BLaER1 (cell line): Measurements from ENCODE around the gene DLGAP5.

Experiments
- H3K27ac ChIP-seq: shearing (Covaris generic); formaldehyde crosslinking; 2 replicates; pipeline ENCODE4 v1.8.1; 2022
- H3K27me3 ChIP-seq: shearing (Covaris generic); formaldehyde crosslinking; 2 replicates; pipeline ENCODE4 v1.8.1; 2022
- H3K36me3 ChIP-seq: shearing (Covaris generic); formaldehyde crosslinking; 2 replicates; pipeline ENCODE4 v1.8.1; 2022
- H3K4me1 ChIP-seq: shearing (Covaris generic); formaldehyde crosslinking; 2 replicates; pipeline ENCODE4 v1.8.1; 2022
- H3K4me2 ChIP-seq: shearing (Covaris generic); formaldehyde crosslinking; 2 replicates; pipeline ENCODE4 v1.8.1; 2022
- H3K4me3 ChIP-seq: shearing (Covaris generic); formaldehyde crosslinking; 2 replicates; pipeline ENCODE4 v1.8.1; 2022
- H3K9ac ChIP-seq: shearing (Covaris generic); formaldehyde crosslinking; 2 replicates; pipeline ENCODE4 v1.8.1; 2022
- H3K9me3 ChIP-seq: shearing (Covaris generic); formaldehyde crosslinking; 2 replicates; pipeline ENCODE4 v1.8.1; 2022
- H4K20me1 ChIP-seq: shearing (Covaris generic); formaldehyde crosslinking; 2 replicates; pipeline ENCODE4 v1.8.1; 2022
- Cebpa-rat ChIP-seq: shearing (Covaris generic); IDR thresholded peaks from 2 replicates; pipeline ENCODE4 v1.8.1; 2022

Gene DLGAP5

DNA sequence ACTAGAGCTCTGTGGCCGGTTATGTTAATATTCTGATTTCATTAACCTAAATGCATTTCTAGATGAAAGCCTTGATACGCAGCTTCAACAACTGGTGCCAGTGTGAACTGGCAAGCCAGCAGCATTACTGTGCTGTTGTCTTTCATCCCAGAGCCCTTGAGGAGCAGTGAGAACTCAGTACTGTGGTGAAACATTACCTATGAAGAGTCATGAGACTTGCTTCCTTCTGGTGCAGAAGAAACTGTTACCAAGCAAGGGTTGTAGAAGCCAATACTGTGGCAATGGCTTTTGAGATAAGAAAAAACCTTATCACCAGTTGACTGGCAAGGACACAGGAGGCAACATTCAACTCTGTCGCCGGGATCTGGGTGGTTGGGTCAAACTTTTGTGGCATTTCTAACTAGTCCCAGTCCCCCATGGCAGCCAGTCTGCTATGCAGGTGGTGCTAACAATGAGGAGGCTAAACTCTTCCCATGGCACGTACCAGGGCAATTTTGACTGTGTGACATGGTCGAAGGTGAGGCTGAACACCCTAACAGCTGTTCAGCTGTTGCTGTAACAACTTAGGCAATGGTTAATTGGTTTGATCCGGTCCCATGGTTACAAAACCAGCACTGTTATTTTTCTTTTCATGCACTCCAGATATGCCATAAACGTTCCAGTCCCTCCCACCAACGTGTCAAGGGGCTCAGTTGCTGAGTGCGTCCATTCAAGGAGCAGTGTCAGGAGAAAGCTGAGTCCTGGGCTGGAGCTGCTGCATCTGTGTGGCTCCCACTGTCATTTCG is 74.9 kb downstream of the DLGAP5 start:
- H3K9ac ChIP-seq = no peak overlapping the region
- no peaks in the 10 kb centered on the region for H3K27me3 ChIP-seq
- H3K4me1 ChIP-seq = peaks cover 15% of the 10 kb centered on the region
- no peaks in the 10 kb centered on the region for H4K20me1 ChIP-seq
- H3K27ac ChIP-seq = no peak overlapping the region
- no peaks in the 10 kb centered on the region for H3K36me3 ChIP-seq
- no peak overlapping the region for H3K4me3 ChIP-seq
- no peak overlapping the region for H3K4me2 ChIP-seq
- no peak for TF ChIP-seq Cebpa-rat
- no peaks in the 10 kb centered on the region for H3K9me3 ChIP-seq

DNA sequence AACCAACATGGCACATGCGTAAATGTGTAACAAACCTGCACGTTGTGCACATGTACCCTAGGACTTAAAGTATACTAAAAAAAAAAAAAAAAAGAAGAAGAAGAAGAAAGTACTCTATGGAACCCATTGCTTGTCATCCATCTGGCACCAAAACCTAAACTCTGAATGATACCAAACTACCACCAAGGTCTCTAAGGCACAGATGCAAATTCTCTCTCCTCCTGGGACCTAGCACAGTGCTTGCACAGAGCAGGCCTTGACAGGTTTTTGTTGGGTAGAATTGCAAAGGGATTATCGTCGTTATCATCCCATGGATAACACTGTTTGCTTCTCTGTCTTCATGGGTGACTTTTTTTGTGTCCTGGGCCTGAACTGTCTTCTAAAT is 75.5 kb downstream of the DLGAP5 start:
- Histone ChIP-seq H3K9ac (no peak overlapping the region), H3K4me3 (no peak overlapping the region), H3K4me1 (peaks cover 15% of the 10 kb centered on the region), H3K27ac (no peak overlapping the region), H3K36me3 (no peaks in the 10 kb centered on the region), H3K9me3 (no peaks in the 10 kb centered on the region), H4K20me1 (no peaks in the 10 kb centered on the region), H3K27me3 (no peaks in the 10 kb centered on the region), H3K4me2 (no peak overlapping the region)
- no peak for TF ChIP-seq Cebpa-rat

DNA sequence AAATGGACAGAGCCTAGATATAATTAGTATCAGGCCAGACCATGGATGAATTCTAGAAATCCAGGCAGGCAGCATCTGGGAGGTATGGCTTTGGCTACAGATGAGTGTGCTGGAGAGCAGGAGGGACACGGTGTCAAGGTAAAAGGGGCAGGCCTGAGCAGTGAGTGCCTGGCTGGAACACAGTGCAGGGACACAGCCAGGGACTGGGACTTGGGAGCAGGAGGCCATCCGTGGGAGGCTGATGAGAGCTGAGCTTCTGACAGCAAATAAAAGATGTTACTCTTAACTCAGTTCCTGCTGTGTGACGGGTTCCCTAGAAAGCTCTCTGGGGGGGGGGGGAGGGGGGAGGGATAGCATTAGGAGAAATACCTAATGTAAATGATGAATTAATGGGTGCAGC is 75.9 kb downstream of the DLGAP5 start:
- Histone ChIP-seq H3K9me3 (no peaks in the 10 kb centered on the region), H3K27me3 (no peaks in the 10 kb centered on the region), H4K20me1 (no peaks in the 10 kb centered on the region), H3K4me2 (no peak overlapping the region), H3K4me1 (peaks cover 15% of the 10 kb centered on the region), H3K36me3 (no peaks in the 10 kb centered on the region), H3K27ac (no peak overlapping the region), H3K9ac (no peak overlapping the region), H3K4me3 (no peak overlapping the region)
- TF ChIP-seq Cebpa-rat = no peak

DNA sequence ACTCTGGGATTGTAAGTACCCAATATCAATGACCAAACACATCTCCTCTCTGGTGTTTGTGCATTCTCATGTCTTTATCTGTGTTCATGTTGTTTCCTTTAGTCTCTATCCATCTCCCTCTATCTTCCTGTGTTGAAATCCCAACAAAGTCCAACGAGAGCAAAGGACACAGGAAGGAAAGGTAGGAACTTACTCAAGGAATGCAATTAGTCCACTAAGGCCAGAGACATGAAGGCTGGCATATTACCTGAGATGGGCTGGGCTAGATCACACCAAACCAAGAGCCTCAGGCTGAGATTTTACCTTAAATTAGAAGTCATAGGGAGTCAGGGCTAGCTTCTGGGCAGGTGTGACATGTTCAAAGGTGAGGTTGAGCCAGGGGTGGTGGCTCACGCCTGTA is 76.7 kb downstream of the DLGAP5 start:
- no peak overlapping the region for H3K4me3 ChIP-seq
- H3K9me3 ChIP-seq = no peaks in the 10 kb centered on the region
- no peak for TF ChIP-seq Cebpa-rat
- H3K4me1 ChIP-seq = peaks cover 15% of the 10 kb centered on the region
- H3K4me2 ChIP-seq = no peak overlapping the region
- no peak overlapping the region for H3K27ac ChIP-seq
- H3K36me3 ChIP-seq = no peaks in the 10 kb centered on the region
- no peaks in the 10 kb centered on the region for H3K27me3 ChIP-seq
- no peaks in the 10 kb centered on the region for H4K20me1 ChIP-seq
- no peak overlapping the region for H3K9ac ChIP-seq

DNA sequence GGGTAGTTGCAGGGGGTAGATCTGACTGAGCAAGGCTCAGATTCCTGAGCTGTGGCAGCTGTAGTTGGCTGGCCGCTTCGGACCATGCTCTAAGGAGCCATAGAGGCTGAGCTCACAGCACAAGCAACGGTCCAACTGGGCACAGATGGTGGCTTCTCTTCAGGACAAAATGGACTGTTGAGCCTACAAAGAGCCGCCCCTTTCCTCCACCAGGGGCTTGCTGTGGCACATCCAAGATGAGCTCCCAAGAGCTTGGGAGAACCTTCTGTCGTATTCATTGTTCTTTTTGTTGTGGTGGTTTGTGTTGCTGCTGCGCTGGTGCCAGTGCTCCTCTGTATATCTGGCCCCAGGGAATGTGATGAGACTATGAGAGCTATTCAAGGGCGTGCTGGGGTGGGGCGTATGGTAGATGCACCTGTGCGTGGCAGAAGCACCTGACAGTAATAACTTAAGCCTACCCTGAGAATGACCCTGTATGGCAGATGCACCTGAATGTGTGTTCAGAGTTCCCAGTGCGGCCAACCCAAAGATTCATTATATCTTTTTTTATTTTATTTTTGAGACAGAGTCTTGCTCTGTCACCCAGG is 80.2 kb downstream of the DLGAP5 start:
- no peak overlapping the region for H3K4me2 ChIP-seq
- no peak overlapping the region for H3K4me3 ChIP-seq
- no peak overlapping the region for H3K9ac ChIP-seq
- peaks cover 17% of the 10 kb centered on the region for H3K4me1 ChIP-seq
- no peaks in the 10 kb centered on the region for H3K9me3 ChIP-seq
- H3K36me3 ChIP-seq = no peaks in the 10 kb centered on the region
- H4K20me1 ChIP-seq = no peaks in the 10 kb centered on the region
- H3K27ac ChIP-seq = no peak overlapping the region
- no peak for TF ChIP-seq Cebpa-rat
- no peaks in the 10 kb centered on the region for H3K27me3 ChIP-seq

DNA sequence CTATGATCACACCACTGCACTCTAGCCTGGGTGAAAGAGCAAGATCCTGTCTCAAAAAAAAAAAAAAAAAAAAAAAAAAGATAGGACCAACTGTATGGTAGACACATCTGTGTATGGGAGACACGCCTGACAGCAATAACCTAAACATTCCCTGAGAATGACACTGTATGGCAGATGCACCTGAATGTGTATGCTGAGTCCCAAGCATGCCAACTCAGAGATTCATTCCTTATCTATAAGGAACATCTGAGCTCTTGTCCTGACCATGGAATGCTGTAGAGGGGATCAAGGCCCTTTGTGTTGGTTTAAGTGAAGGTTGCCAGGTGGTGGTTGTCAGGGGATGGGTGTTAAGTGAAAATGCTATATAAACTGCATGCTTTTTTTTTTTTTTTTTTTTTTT is 81.5 kb downstream of the DLGAP5 start:
- no peak for TF ChIP-seq Cebpa-rat
- no peak overlapping the region for H3K4me3 ChIP-seq
- no peak overlapping the region for H3K9ac ChIP-seq
- peaks cover 17% of the 10 kb centered on the region for H3K4me1 ChIP-seq
- H3K27me3 ChIP-seq = no peaks in the 10 kb centered on the region
- H4K20me1 ChIP-seq = no peaks in the 10 kb centered on the region
- H3K9me3 ChIP-seq = no peaks in the 10 kb centered on the region
- H3K4me2 ChIP-seq = no peak overlapping the region
- no peak overlapping the region for H3K27ac ChIP-seq
- no peaks in the 10 kb centered on the region for H3K36me3 ChIP-seq

DNA sequence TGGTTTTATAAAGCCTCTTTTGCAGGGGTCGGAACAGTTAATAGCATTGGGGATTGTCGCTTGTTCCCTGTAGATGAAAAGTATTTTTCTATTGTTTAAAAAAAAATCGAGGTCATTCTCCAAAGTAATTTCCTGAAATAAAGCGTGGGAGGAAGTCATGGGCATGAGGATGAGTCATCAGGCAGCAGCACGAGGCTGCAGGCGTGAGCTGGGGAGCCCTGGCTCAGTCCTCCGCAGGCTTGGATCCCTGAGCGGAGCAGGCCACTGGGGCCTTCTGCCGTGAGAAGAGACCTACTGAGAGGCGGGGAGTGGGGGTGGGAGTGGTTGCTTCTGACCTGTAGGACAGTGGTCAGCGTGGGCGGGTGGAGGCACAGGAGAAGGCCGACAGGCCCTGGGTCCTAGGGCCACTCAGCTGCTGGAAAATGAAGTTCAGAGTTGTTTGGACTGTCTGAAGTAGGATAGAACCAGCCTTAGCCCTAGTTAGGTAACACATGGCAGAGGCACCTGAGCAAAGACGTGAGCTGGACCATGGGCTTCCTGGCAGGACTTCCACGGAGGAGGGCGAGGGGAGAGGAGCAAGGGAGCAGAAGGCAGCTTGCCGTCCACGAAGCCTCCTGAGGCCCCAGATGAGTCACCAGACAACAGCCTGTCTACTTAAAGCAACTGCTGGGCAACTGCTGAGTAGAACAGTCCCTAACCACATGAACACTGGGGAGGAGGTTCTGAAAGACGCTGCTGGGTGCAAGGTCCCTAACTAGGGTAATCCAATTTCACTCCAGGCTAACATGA is 83.4 kb downstream of the DLGAP5 start:
- Histone ChIP-seq H3K9ac (no peak overlapping the region), H3K4me1 (peaks cover 27% of the 10 kb centered on the region), H3K4me3 (no peak overlapping the region), H3K4me2 (peak overlapping the region; percentile 34), H3K36me3 (no peaks in the 10 kb centered on the region), H3K9me3 (peaks cover 6% of the 10 kb centered on the region), H3K27me3 (no peaks in the 10 kb centered on the region), H4K20me1 (no peaks in the 10 kb centered on the region), H3K27ac (peak overlapping the region; percentile 14; the same call in 1 of the 2 replicates)
- no peak for TF ChIP-seq Cebpa-rat

DNA sequence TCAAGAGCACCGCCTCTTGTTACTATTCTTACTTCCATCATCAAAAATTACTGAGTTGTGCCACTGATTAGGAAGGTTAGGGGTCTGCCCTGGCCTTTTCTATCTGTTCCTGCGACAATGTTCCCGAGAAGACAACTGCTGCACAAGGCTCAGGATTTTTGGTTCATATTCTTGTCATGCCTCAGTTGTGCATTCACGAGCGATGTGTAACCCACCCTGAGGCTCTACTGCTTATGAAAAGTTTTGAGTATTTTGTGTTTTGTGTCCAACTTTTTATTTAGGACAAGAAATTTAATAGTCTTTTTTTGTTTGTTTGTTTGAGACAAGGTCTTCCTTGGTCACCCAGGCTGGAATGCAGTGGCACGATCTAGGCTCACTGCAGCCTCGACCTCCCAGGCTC is 85.4 kb downstream of the DLGAP5 start:
- Histone ChIP-seq H4K20me1 (no peaks in the 10 kb centered on the region), H3K4me1 (peaks cover 41% of the 10 kb centered on the region), H3K27ac (no peak overlapping the region), H3K4me2 (no peak overlapping the region), H3K36me3 (no peaks in the 10 kb centered on the region), H3K9me3 (peaks cover 6% of the 10 kb centered on the region), H3K4me3 (no peak overlapping the region), H3K27me3 (no peaks in the 10 kb centered on the region), H3K9ac (no peak overlapping the region)
- TF ChIP-seq Cebpa-rat = no peak

DNA sequence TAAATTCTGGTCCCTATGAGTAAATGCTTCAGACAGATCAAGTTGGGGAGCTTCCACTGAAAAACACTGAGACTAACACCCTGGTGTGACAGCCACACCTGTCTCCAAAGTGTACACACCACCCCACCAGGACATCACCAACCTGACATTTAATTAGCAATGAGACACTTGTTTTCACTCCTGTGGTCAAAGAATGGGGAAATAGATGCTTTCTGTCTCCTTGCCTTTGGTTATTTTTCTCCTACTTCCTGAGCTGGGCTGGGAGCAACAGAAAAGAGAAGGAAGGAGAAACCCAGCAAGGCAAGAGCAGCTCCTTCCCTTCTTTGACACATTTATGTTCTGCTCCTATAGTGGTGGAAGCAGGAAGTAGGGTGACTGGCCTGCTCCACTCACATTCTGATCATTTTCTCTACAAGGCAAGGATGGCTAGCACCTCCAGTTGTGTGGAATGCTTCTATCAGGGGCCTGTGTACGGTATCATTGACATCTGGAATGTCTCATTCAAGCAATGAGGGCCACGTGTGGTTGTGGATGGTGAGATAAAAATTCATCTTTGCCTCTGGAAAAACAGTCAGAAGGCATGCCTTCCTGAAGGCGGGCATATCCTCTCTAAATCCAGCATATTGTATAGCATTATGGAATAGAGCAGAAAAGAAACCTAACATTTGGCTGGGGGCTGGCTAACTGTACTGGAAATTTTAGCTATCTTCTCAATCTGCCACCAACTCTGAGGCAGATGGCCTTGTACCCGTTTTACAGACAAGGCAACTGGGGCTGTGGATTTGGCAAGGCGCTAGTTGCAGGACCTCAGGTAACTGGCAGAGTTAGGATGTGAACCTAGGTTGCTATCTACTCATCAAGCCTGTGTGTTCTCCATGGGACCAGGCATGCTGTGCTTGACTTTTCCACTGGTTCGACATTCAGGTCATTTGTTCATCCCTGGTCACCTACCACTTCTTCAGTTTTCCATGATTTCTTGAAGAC is 87.1 kb downstream of the DLGAP5 start:
- Histone ChIP-seq H3K9ac (no peak overlapping the region), H3K36me3 (no peaks in the 10 kb centered on the region), H3K4me3 (no peak overlapping the region), H3K4me2 (peak overlapping the region; percentile 48; the same call in 1 of the 2 replicates), H3K27ac (no peak overlapping the region), H3K9me3 (peaks cover 6% of the 10 kb centered on the region), H3K4me1 (peaks cover 41% of the 10 kb centered on the region), H4K20me1 (no peaks in the 10 kb centered on the region), H3K27me3 (no peaks in the 10 kb centered on the region)
- TF ChIP-seq Cebpa-rat = no peak
